ENCODE measurements around the gene TRIM3.

The TRIM3 gene

GRCh38 chr11:6476571-6476970, 2.8 kb upstream of the TRIM3 start:
- no peak overlapping the region for H3K9ac ChIP-seq (ENCODE audit: low read length)
- no peak overlapping the region for H3K27ac ChIP-seq (ENCODE audit: low read length)
- H3K9me3 ChIP-seq (ENCODE audit: control insufficient read depth, low read depth, low read length): no peaks in the 10 kb centered on the region
- no peaks in the 10 kb centered on the region for H3K27me3 ChIP-seq (ENCODE audit: control insufficient read depth, insufficient read depth, low read length)
- H3K4me3 ChIP-seq (ENCODE audit: low read length): no peak overlapping the region
- H3K4me1 ChIP-seq (ENCODE audit: control insufficient read depth, low read depth, low read length): peaks cover 23% of the 10 kb centered on the region
- H3K36me3 ChIP-seq (ENCODE audit: control insufficient read depth, low read depth, low read length): peaks cover 26% of the 10 kb centered on the region

GRCh38 chr11:6475936-6476335, 2.2 kb upstream of the TRIM3 start:
- Histone ChIP-seq H3K36me3 (ENCODE audit: control insufficient read depth, low read depth, low read length) (peaks cover 26% of the 10 kb centered on the region), H3K27me3 (ENCODE audit: control insufficient read depth, insufficient read depth, low read length) (no peaks in the 10 kb centered on the region), H3K27ac (ENCODE audit: low read length) (no peak overlapping the region), H3K9me3 (ENCODE audit: control insufficient read depth, low read depth, low read length) (no peaks in the 10 kb centered on the region), H3K4me1 (ENCODE audit: control insufficient read depth, low read depth, low read length) (peaks cover 23% of the 10 kb centered on the region), H3K4me3 (ENCODE audit: low read length) (no peak overlapping the region), H3K9ac (ENCODE audit: low read length) (no peak overlapping the region)

- peak overlapping the region; percentile 56 for H3K9ac ChIP-seq (ENCODE audit: low read length)
- H3K4me1 ChIP-seq (ENCODE audit: control insufficient read depth, low read depth, low read length): peaks cover 19% of the 10 kb centered on the region
- no peaks in the 10 kb centered on the region for H3K27me3 ChIP-seq (ENCODE audit: control insufficient read depth, insufficient read depth, low read length)
- H3K27ac ChIP-seq (ENCODE audit: low read length): peak overlapping the region; percentile 35
- peaks cover 26% of the 10 kb centered on the region for H3K36me3 ChIP-seq (ENCODE audit: control insufficient read depth, low read depth, low read length)
- H3K9me3 ChIP-seq (ENCODE audit: control insufficient read depth, low read depth, low read length): no peaks in the 10 kb centered on the region
- peak overlapping the region; percentile 71 for H3K4me3 ChIP-seq (ENCODE audit: low read length)
Observed at GRCh38 chr11:6474806-6475500, 1.2 kb upstream of the TRIM3 start.

- peak overlapping the region; percentile 81 for H3K27ac ChIP-seq (ENCODE audit: low read length)
- peaks cover 19% of the 10 kb centered on the region for H3K4me1 ChIP-seq (ENCODE audit: control insufficient read depth, low read depth, low read length)
- no peaks in the 10 kb centered on the region for H3K27me3 ChIP-seq (ENCODE audit: control insufficient read depth, insufficient read depth, low read length)
- peak overlapping the region; percentile 56 for H3K9ac ChIP-seq (ENCODE audit: low read length)
- H3K4me3 ChIP-seq (ENCODE audit: low read length): peak overlapping the region; percentile 71
- H3K9me3 ChIP-seq (ENCODE audit: control insufficient read depth, low read depth, low read length): no peaks in the 10 kb centered on the region
- H3K36me3 ChIP-seq (ENCODE audit: control insufficient read depth, low read depth, low read length): peaks cover 26% of the 10 kb centered on the region
Observed at GRCh38 chr11:6474413-6474792, 662 bp upstream of the TRIM3 start.

GRCh38 chr11:6472934-6473333, 807 bp downstream of the TRIM3 start:
- Histone ChIP-seq H3K36me3 (ENCODE audit: control insufficient read depth, low read depth, low read length) (peaks cover 14% of the 10 kb centered on the region), H3K9ac (ENCODE audit: low read length) (no peak overlapping the region), H3K27ac (ENCODE audit: low read length) (no peak overlapping the region), H3K4me1 (ENCODE audit: control insufficient read depth, low read depth, low read length) (peaks cover 24% of the 10 kb centered on the region), H3K4me3 (ENCODE audit: low read length) (peak overlapping the region; percentile 84), H3K27me3 (ENCODE audit: control insufficient read depth, insufficient read depth, low read length) (no peaks in the 10 kb centered on the region), H3K9me3 (ENCODE audit: control insufficient read depth, low read depth, low read length) (no peaks in the 10 kb centered on the region)

- no peak overlapping the region for H3K4me3 ChIP-seq (ENCODE audit: low read length)
- H3K36me3 ChIP-seq (ENCODE audit: control insufficient read depth, low read depth, low read length): no peaks in the 10 kb centered on the region
- H3K27ac ChIP-seq (ENCODE audit: low read length): no peak overlapping the region
- peaks cover 16% of the 10 kb centered on the region for H3K4me1 ChIP-seq (ENCODE audit: control insufficient read depth, low read depth, low read length)
- H3K9ac ChIP-seq (ENCODE audit: low read length): no peak overlapping the region
- no peaks in the 10 kb centered on the region for H3K9me3 ChIP-seq (ENCODE audit: control insufficient read depth, low read depth, low read length)
- H3K27me3 ChIP-seq (ENCODE audit: control insufficient read depth, insufficient read depth, low read length): no peaks in the 10 kb centered on the region
Observed at GRCh38 chr11:6469599-6469998, 4.1 kb downstream of the TRIM3 start.

DNA sequence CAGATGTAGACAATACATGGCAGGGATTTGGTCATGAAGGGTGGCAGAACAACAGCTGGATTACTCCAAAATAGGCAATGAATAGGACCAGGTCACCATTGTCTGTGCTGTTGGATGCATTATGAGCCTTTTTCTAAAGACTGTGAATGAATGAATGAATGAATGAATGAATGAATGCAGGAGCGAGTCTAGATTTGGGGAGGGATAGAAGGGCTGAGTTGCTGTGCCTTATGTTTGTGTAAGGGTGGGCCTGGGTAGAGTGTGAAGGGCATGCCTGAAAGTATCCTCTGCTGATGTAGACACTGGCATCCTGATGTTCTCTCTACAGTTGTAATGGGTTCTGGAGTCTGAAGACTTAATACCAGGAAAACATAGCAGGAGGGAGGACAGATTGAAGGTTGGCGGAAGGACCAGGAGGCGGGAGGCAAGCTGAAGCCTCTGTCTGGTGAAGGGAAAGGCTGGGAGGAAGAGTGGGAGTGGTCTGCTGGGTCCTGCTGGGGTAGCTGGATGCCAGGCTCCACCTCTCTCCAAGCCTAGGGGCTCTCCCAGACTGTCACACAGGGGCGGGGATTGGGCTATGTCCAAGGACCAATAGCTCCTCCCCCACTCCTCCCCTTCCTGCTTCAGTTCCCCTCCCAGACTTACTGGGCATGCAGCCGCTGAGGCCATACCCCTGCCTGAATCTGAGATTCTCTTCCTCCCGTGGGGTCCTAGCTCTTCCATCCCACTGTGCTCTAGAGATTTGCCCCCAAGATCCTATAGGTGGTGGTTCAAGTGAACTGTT, 4.8 kb downstream of the TRIM3 start:
- Histone ChIP-seq H3K9me3 (ENCODE audit: control insufficient read depth, low read depth, low read length) (no peaks in the 10 kb centered on the region), H3K9ac (ENCODE audit: low read length) (no peak overlapping the region), H3K27me3 (ENCODE audit: control insufficient read depth, insufficient read depth, low read length) (no peaks in the 10 kb centered on the region), H3K4me1 (ENCODE audit: control insufficient read depth, low read depth, low read length) (peaks cover 11% of the 10 kb centered on the region), H3K36me3 (ENCODE audit: control insufficient read depth, low read depth, low read length) (no peaks in the 10 kb centered on the region), H3K4me3 (ENCODE audit: low read length) (no peak overlapping the region), H3K27ac (ENCODE audit: low read length) (no peak overlapping the region)

DNA sequence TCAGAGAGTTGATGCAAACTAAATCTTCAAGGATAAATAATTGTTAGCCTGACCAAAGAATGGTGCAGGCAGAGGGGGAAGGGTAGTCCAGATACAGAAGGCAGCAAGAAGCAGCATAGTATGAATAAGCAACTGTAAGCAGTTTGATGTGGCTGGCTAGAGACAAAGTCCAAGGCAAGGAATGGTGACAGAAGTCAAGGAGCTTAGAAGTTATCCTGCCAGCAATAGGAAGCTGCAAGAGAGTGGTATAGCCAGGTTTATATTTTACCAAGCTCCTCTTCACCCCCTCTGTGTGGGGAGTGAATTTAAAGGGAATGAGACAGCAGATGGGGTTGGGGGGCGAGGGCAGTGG, 14.7 kb downstream of the TRIM3 start:
- H3K27ac ChIP-seq (ENCODE audit: low read length): no peak overlapping the region
- H3K4me3 ChIP-seq (ENCODE audit: low read length): no peak overlapping the region
- no peaks in the 10 kb centered on the region for H3K9me3 ChIP-seq (ENCODE audit: control insufficient read depth, low read depth, low read length)
- no peaks in the 10 kb centered on the region for H3K27me3 ChIP-seq (ENCODE audit: control insufficient read depth, insufficient read depth, low read length)
- peaks cover 16% of the 10 kb centered on the region for H3K36me3 ChIP-seq (ENCODE audit: control insufficient read depth, low read depth, low read length)
- no peaks in the 10 kb centered on the region for H3K4me1 ChIP-seq (ENCODE audit: control insufficient read depth, low read depth, low read length)
- no peak overlapping the region for H3K9ac ChIP-seq (ENCODE audit: low read length)

- H3K4me1 ChIP-seq (ENCODE audit: control insufficient read depth, low read depth, low read length): no peaks in the 10 kb centered on the region
- no peaks in the 10 kb centered on the region for H3K27me3 ChIP-seq (ENCODE audit: control insufficient read depth, insufficient read depth, low read length)
- peaks cover 16% of the 10 kb centered on the region for H3K36me3 ChIP-seq (ENCODE audit: control insufficient read depth, low read depth, low read length)
- H3K4me3 ChIP-seq (ENCODE audit: low read length): no peak overlapping the region
- no peaks in the 10 kb centered on the region for H3K9me3 ChIP-seq (ENCODE audit: control insufficient read depth, low read depth, low read length)
- H3K9ac ChIP-seq (ENCODE audit: low read length): no peak overlapping the region
- no peak overlapping the region for H3K27ac ChIP-seq (ENCODE audit: low read length)
Observed at GRCh38 chr11:6458352-6459098, 15.2 kb downstream of the TRIM3 start.

DNA sequence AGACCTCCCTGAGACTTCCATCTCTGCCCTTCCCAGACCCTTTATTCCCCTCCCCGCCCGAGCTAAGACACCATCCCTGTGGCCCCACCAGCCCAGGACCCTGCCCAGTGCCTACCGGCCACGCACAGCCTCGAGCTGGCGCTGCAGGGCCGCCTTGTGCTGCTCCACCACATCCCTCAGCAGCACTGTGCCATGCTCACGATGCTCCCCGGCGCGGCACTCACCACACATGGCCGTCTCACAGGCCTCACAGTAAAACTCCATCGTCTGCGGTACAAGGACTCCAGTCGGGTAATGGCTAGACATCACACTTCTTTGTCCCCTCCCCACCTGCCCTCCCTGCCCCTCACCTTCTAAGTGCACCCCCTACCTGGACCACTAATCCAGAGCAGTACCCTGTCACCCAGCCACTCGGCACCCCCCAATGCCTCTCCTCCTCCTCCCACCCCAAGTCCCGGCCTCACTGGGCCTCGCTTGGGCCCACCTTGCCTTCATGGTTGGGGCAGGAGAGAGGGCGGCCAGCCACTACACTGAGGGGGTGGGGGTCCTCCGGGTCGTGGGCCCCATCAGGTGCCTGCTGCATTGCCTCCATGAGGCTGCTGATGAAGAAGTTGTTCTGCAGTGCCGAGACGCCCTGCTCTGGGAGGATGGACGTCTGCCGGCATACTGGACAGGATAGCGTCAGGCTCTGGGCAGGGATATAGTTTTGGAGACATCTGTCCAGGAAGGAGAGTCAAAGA, 16.0 kb downstream of the TRIM3 start:
- Histone ChIP-seq H3K36me3 (ENCODE audit: control insufficient read depth, low read depth, low read length) (peaks cover 16% of the 10 kb centered on the region), H3K9me3 (ENCODE audit: control insufficient read depth, low read depth, low read length) (no peaks in the 10 kb centered on the region), H3K27ac (ENCODE audit: low read length) (no peak overlapping the region), H3K27me3 (ENCODE audit: control insufficient read depth, insufficient read depth, low read length) (no peaks in the 10 kb centered on the region), H3K4me1 (ENCODE audit: control insufficient read depth, low read depth, low read length) (no peaks in the 10 kb centered on the region), H3K9ac (ENCODE audit: low read length) (no peak overlapping the region), H3K4me3 (ENCODE audit: low read length) (no peak overlapping the region)

- Histone ChIP-seq H3K36me3 (ENCODE audit: control insufficient read depth, low read depth, low read length) (peaks cover 16% of the 10 kb centered on the region), H3K9me3 (ENCODE audit: control insufficient read depth, low read depth, low read length) (no peaks in the 10 kb centered on the region)
Observed at GRCh38 chr11:6456361-6457073, 17.2 kb downstream of the TRIM3 start.

More at GRCh38 chr11:6456361-6457073, 17.2 kb downstream of the TRIM3 start:
- H3K27me3 ChIP-seq (ENCODE audit: control insufficient read depth, insufficient read depth, low read length): no peaks in the 10 kb centered on the region
- no peak overlapping the region for H3K27ac ChIP-seq (ENCODE audit: low read length)
- no peak overlapping the region for H3K9ac ChIP-seq (ENCODE audit: low read length)
- no peaks in the 10 kb centered on the region for H3K4me1 ChIP-seq (ENCODE audit: control insufficient read depth, low read depth, low read length)
- H3K4me3 ChIP-seq (ENCODE audit: low read length): no peak overlapping the region

Measured in iPS-18a (cell line).